HepG2 (cell line): ENCODE data around the gene HMGN4. TPM values are rescaled to one million over a fixed set of nuclear protein-coding genes. Genes with fewer than 3 reads are reported as not detected.

ENCODE experiments used
- CBX2 ChIP-seq, 2 experiments: fragments of 200-600 bp in 1 of 2; sonication (generic); formaldehyde crosslinking in 1 of 2; IDR thresholded peaks; 2 replicates each; pipeline versions ENCODE4 v1.7.0 to v1.8.1; 2018 to 2022; ENCODE audit warnings: low read depth in 2 of 2, low read length in 1 of 2, mild to moderate bottlenecking in 1 of 2, missing genetic modification reagents in 1 of 2
- DR1 ChIP-seq: sonication (generic); formaldehyde crosslinking; IDR thresholded peaks from 2 replicates; pipeline ENCODE4 v1.8.0; 2021; ENCODE audit warnings: mild to moderate bottlenecking, missing genetic modification reagents, inconsistent platforms
- EP300 ChIP-seq, 3 experiments: sonication (generic) in 1 of 3; formaldehyde crosslinking in 1 of 3; IDR thresholded peaks; 2 replicates each; pipeline versions ENCODE4 v1.5.1 to v1.6.1; 2011 to 2020; ENCODE audit warnings: low read depth in 2 of 3, low read length in 2 of 3, borderline replicate concordance in 1 of 3, improper control_type of control experiment in 1 of 3, mild to moderate bottlenecking in 1 of 3, missing genetic modification reagents in 1 of 3, moderate library complexity in 1 of 3
- KLF16 ChIP-seq, 2 experiments: sonication (generic) in 1 of 2; formaldehyde crosslinking in 1 of 2; IDR thresholded peaks; 2 replicates each; pipeline versions ENCODE4 v1.6.1 to v1.8.0; 2016 to 2023; ENCODE audit warnings: missing genetic modification reagents in 2 of 2, missing compliant biosample characterization in 1 of 2
- LCORL ChIP-seq, 2 experiments: fragments of 450-650 bp in 1 of 2; sonication (generic) in 1 of 2; formaldehyde crosslinking in 1 of 2; IDR thresholded peaks; 2 replicates each; pipeline versions ENCODE4 v1.5.0 to v1.6.1; 2017 to 2020; ENCODE audit warnings: antibody characterized with exemption in 1 of 2, missing genetic modification reagents in 1 of 2
- NFYC ChIP-seq: IDR thresholded peaks from 2 replicates; pipeline ENCODE4 v1.6.1; 2016; ENCODE audit warnings: missing genetic modification reagents, missing compliant biosample characterization
- PHB2 ChIP-seq: fragments of 450-650 bp; IDR thresholded peaks from 2 replicates; pipeline ENCODE4 v1.6.1; 2018; ENCODE audit not compliant: partially characterized antibody
- RORA ChIP-seq: sonication (generic); formaldehyde crosslinking; IDR thresholded peaks from 2 replicates; pipeline ENCODE4 v1.5.0; 2020; ENCODE audit warnings: mild to moderate bottlenecking, missing genetic modification reagents, moderate library complexity
- RXRB ChIP-seq: IDR thresholded peaks from 2 replicates; pipeline ENCODE4 v1.6.1; 2016; ENCODE audit warnings: borderline replicate concordance, missing genetic modification reagents, missing compliant biosample characterization
- SNRNP70 ChIP-seq: fragments of 200-400 bp; formaldehyde crosslinking; IDR thresholded peaks from 2 replicates; pipeline ENCODE4 v1.6.1; 2017; ENCODE audit warnings: mild to moderate bottlenecking, low read depth, low read length, moderate library complexity
- ZFP41 ChIP-seq: sonication (generic); formaldehyde crosslinking; IDR thresholded peaks from 2 replicates; pipeline ENCODE4 v1.4.0; 2020; ENCODE audit warnings: mild to moderate bottlenecking, missing genetic modification reagents, borderline replicate concordance
- ZIK1 ChIP-seq: sonication (generic); formaldehyde crosslinking; IDR thresholded peaks from 2 replicates; pipeline ENCODE4 v1.5.0; 2020; ENCODE audit warnings: mild to moderate bottlenecking, low read depth, missing genetic modification reagents, borderline replicate concordance
- ZNF225 ChIP-seq: sonication (generic); formaldehyde crosslinking; IDR thresholded peaks from 2 replicates; pipeline ENCODE4 v1.4.0; 2020; ENCODE audit warnings: mild to moderate bottlenecking, missing genetic modification reagents
- ZNF687 ChIP-seq: sonication (generic); formaldehyde crosslinking; IDR thresholded peaks from 2 replicates; pipeline ENCODE4 v1.5.1; 2020; ENCODE audit warnings: mild to moderate bottlenecking, missing genetic modification reagents, moderate library complexity
- polyA plus RNA-seq, 8 experiments: library from polyadenylated mRNA; depleted of rRNA in 3 of 8; stranded (reverse) in 7 of 8; unstranded in 1 of 8; fragments of >200 nt; fragmentation: Illumina TruSeq in 4 of 8; extraction: Trizol in 4 of 8; gene quantifications; 2 replicates each; pipeline versions ENCODE4 v1.2.1 to v1.2.3, GENCODE V29; 2011 to 2016; ENCODE audit warnings: low read depth in 4 of 8, missing spikeins in 1 of 8, mixed read lengths in 1 of 8; ENCODE audit not compliant: insufficient read depth in 1 of 8
- total RNA-seq, 5 experiments: library from RNA; depleted of rRNA; stranded (reverse); fragments of >200 nt; fragmentation: Illumina TruSeq; extraction: Trizol; gene quantifications; 2 replicates each; pipeline ENCODE4 v1.2.3, GENCODE V29; 2016; ENCODE audit warnings: low read depth in 1 of 5
- TF ChIP-seq, protein P1 (sequence below): sonication (generic); formaldehyde crosslinking; IDR thresholded peaks from 2 replicates; pipeline ENCODE4 v1.5.0; 2020; ENCODE audit warnings: missing genetic modification reagents
- TF ChIP-seq, protein P2 (sequence below): sonication (generic); formaldehyde crosslinking; IDR thresholded peaks from 2 replicates; pipeline ENCODE4 v1.5.0; 2020; ENCODE audit warnings: missing genetic modification reagents
- TF ChIP-seq, protein P3 (sequence below): sonication (generic); formaldehyde crosslinking; IDR thresholded peaks from 2 replicates; pipeline ENCODE4 v1.5.1; 2020; ENCODE audit warnings: missing genetic modification reagents, mild to moderate bottlenecking, borderline replicate concordance

HMGN4 gene
- total and polyA plus RNA-seq, 2 of the 13 experiments (the other 11 are each of a cell fraction or from before 2014, with no cell fraction given): 39.9 to 52.1 TPM

GRCh38 chr6:26516481-26517427 lies 21.4 kb upstream of the HMGN4 start (continued):
- TF ChIP-seq, protein P1, sequence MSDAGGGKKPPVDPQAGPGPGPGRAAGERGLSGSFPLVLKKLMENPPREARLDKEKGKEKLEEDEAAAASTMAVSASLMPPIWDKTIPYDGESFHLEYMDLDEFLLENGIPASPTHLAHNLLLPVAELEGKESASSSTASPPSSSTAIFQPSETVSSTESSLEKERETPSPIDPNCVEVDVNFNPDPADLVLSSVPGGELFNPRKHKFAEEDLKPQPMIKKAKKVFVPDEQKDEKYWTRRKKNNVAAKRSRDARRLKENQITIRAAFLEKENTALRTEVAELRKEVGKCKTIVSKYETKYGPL (CRISPR knock-in tag): no peak
- TF ChIP-seq LCORL (IDR thresholded peaks at IDR 0.05) (no peak), LCORL (CRISPR knock-in tag; IDR thresholded peaks at IDR 0.05) (0 out of 2 replicates have a peak, but pooled peaks have one; percentile 6), RXRB (CRISPR knock-in tag) (peak; percentile 84), DR1 (no peak), ZNF225 (CRISPR knock-in tag) (no peak), ZNF687 (CRISPR knock-in tag) (no peak), SNRNP70 (no peak), CBX2 (IDR thresholded peaks at IDR 0.05; ENCODE audit: low read depth, low read length) (no peak), CBX2 (CRISPR knock-in tag; IDR thresholded peaks at IDR 0.05; ENCODE audit: low read depth) (no peak), ZFP41 (CRISPR knock-in tag) (no peak), KLF16 (CRISPR knock-in tag; IDR thresholded peaks at IDR 0.05) (no peak), NFYC (CRISPR knock-in tag) (no peak), RORA (CRISPR knock-in tag) (no peak), ZIK1 (no peak), EP300 (IDR thresholded peaks at IDR 0.05; ENCODE audit: low read depth in 2 of 2, low read length in 2 of 2) (peak in 1 of 2 experiments; percentile 75; a peak in 2 of 4 replicates), EP300 (CRISPR knock-in tag; IDR thresholded peaks at IDR 0.05; ENCODE audit: borderline replicate concordance) (no peak), PHB2 (no peak)
- TF ChIP-seq, protein P2, sequence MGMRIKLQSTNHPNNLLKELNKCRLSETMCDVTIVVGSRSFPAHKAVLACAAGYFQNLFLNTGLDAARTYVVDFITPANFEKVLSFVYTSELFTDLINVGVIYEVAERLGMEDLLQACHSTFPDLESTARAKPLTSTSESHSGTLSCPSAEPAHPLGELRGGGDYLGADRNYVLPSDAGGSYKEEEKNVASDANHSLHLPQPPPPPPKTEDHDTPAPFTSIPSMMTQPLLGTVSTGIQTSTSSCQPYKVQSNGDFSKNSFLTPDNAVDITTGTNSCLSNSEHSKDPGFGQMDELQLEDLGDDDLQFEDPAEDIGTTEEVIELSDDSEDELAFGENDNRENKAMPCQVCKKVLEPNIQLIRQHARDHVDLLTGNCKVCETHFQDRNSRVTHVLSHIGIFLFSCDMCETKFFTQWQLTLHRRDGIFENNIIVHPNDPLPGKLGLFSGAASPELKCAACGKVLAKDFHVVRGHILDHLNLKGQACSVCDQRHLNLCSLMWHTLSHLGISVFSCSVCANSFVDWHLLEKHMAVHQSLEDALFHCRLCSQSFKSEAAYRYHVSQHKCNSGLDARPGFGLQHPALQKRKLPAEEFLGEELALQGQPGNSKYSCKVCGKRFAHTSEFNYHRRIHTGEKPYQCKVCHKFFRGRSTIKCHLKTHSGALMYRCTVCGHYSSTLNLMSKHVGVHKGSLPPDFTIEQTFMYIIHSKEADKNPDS (CRISPR knock-in tag): peak; percentile 75; the same call in 1 of the 2 replicates
- TF ChIP-seq, protein P3, sequence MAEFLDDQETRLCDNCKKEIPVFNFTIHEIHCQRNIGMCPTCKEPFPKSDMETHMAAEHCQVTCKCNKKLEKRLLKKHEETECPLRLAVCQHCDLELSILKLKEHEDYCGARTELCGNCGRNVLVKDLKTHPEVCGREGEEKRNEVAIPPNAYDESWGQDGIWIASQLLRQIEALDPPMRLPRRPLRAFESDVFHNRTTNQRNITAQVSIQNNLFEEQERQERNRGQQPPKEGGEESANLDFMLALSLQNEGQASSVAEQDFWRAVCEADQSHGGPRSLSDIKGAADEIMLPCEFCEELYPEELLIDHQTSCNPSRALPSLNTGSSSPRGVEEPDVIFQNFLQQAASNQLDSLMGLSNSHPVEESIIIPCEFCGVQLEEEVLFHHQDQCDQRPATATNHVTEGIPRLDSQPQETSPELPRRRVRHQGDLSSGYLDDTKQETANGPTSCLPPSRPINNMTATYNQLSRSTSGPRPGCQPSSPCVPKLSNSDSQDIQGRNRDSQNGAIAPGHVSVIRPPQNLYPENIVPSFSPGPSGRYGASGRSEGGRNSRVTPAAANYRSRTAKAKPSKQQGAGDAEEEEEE (CRISPR knock-in tag): no peak
